PFSK-1 (cell line): ENCODE measurements around the gene ESR2.

Experiments used
- POLR2AphosphoS5 ChIP-seq: IDR thresholded peaks from 2 replicates; pipeline ENCODE4 v1.6.1; 2012; ENCODE audit warnings: low read depth, mild to moderate bottlenecking, control low read depth, low read length, moderate library complexity
- SIN3A ChIP-seq: IDR thresholded peaks from 2 replicates; pipeline ENCODE4 v1.6.1; 2012; ENCODE audit warnings: mild to moderate bottlenecking, low read length, moderate library complexity, borderline replicate concordance; ENCODE audit not compliant: insufficient read depth
- TAF1 ChIP-seq: IDR thresholded peaks from 2 replicates; pipeline ENCODE4 v1.6.1; 2012; ENCODE audit warnings: low read length, control low read depth, borderline replicate concordance; ENCODE audit not compliant: insufficient read depth
- TF ChIP-seq, protein P1 (sequence below), 2 experiments: IDR thresholded peaks; 2 replicates each; pipeline versions ENCODE4 v1.6.1 to v1.8.0; 2011 to 2012; ENCODE audit warnings: low read depth in 2 of 2, low read length in 2 of 2, control low read depth in 1 of 2, inconsistent platforms in 1 of 2, mild to moderate bottlenecking in 1 of 2, moderate library complexity in 1 of 2; ENCODE audit not compliant: insufficient read depth in 1 of 2

DNA sequence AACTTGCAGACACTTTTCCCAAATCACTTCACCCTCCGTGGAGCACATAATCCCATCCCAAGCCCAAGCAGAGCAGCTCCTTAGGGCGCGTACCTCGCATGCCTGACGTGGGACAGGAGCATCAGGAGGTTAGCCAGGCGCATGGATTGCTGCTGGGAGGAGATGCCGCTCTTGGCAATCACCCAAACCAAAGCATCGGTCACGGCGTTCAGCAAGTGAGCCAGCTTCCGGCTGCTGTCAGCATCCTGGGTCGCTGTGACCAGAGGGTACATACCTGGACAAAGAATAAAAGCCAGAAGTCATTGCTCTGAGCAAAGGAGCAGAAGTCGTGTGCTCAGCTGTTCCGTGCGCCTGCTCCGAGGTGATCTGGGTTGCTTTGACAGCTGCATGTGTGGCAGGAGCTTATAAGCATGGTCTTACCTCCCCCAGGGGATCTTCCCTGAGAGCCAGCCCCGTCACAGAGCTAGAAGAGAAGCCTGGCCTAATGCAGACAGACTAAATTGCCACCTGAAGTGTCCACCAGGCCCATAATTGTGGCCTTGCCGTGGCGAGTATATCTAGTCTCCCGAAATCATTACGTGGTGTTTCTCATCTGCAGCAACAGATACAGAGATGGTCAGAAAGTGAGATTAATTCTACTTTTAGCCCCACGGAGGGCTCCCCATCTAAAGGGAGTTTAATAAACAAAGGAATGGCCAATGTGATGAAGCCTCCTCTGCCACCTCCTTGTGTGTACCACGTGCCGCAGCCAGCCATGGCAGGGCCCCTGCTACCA, 59.1 kb downstream of the ESR2 start:
- TF ChIP-seq, protein P1, sequence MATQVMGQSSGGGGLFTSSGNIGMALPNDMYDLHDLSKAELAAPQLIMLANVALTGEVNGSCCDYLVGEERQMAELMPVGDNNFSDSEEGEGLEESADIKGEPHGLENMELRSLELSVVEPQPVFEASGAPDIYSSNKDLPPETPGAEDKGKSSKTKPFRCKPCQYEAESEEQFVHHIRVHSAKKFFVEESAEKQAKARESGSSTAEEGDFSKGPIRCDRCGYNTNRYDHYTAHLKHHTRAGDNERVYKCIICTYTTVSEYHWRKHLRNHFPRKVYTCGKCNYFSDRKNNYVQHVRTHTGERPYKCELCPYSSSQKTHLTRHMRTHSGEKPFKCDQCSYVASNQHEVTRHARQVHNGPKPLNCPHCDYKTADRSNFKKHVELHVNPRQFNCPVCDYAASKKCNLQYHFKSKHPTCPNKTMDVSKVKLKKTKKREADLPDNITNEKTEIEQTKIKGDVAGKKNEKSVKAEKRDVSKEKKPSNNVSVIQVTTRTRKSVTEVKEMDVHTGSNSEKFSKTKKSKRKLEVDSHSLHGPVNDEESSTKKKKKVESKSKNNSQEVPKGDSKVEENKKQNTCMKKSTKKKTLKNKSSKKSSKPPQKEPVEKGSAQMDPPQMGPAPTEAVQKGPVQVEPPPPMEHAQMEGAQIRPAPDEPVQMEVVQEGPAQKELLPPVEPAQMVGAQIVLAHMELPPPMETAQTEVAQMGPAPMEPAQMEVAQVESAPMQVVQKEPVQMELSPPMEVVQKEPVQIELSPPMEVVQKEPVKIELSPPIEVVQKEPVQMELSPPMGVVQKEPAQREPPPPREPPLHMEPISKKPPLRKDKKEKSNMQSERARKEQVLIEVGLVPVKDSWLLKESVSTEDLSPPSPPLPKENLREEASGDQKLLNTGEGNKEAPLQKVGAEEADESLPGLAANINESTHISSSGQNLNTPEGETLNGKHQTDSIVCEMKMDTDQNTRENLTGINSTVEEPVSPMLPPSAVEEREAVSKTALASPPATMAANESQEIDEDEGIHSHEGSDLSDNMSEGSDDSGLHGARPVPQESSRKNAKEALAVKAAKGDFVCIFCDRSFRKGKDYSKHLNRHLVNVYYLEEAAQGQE (IDR thresholded peaks at IDR 0.05; ENCODE audit: insufficient read depth in 1 of 2, low read depth in 2 of 2, low read length in 2 of 2): no peak
- TF ChIP-seq POLR2AphosphoS5 (no peak), TAF1 (no peak), SIN3A (no peak)
